Stomach smooth muscle (tissue), 2 donors: ENCODE measurements around the gene KRT86.
A peak's percentile ranks its signal among the peaks of the same experiment; 100 is the strongest.
"Not testable (repeated sequence)": the region's sequence is repeated elsewhere in the genome, so short reads cannot be mapped to it uniquely, and the experiment has no call there.

ENCODE experiments used
- H3K27ac ChIP-seq: one replicate; pipeline ENCODE4 v1.7.0; 2013; ENCODE audit warnings: mild to moderate bottlenecking, low read length, inconsistent platforms
- H3K27me3 ChIP-seq, 2 donors: one replicate each; pipeline ENCODE4 v1.7.0; 2013; ENCODE audit warnings: low read length in 2 of 2; ENCODE audit not compliant: insufficient read depth in 2 of 2, control insufficient read depth in 1 of 2
- H3K36me3 ChIP-seq, 2 donors: one replicate each; pipeline ENCODE4 v1.7.0; 2013; ENCODE audit warnings: low read length in 2 of 2; ENCODE audit not compliant: control insufficient read depth in 2 of 2, insufficient read depth in 2 of 2
- H3K4me1 ChIP-seq: one replicate; pipeline ENCODE4 v1.7.0; 2013; ENCODE audit warnings: low read length; ENCODE audit not compliant: control insufficient read depth, insufficient read depth
- H3K4me3 ChIP-seq, 2 donors: one replicate each; pipeline ENCODE4 v1.7.0; 2013; ENCODE audit warnings: low read length in 2 of 2
- H3K9ac ChIP-seq, 2 donors: one replicate each; pipeline ENCODE4 v1.7.0; 2013; ENCODE audit warnings: low read length in 2 of 2, mild to moderate bottlenecking in 1 of 2
- H3K9me3 ChIP-seq, 2 donors: one replicate each; pipeline ENCODE4 v1.7.0; 2013; ENCODE audit warnings: low read length in 2 of 2; ENCODE audit not compliant: control insufficient read depth in 2 of 2
- donor health status: healthy.
- donor health status: Pancreatic carcinoma.

Gene KRT86

DNA sequence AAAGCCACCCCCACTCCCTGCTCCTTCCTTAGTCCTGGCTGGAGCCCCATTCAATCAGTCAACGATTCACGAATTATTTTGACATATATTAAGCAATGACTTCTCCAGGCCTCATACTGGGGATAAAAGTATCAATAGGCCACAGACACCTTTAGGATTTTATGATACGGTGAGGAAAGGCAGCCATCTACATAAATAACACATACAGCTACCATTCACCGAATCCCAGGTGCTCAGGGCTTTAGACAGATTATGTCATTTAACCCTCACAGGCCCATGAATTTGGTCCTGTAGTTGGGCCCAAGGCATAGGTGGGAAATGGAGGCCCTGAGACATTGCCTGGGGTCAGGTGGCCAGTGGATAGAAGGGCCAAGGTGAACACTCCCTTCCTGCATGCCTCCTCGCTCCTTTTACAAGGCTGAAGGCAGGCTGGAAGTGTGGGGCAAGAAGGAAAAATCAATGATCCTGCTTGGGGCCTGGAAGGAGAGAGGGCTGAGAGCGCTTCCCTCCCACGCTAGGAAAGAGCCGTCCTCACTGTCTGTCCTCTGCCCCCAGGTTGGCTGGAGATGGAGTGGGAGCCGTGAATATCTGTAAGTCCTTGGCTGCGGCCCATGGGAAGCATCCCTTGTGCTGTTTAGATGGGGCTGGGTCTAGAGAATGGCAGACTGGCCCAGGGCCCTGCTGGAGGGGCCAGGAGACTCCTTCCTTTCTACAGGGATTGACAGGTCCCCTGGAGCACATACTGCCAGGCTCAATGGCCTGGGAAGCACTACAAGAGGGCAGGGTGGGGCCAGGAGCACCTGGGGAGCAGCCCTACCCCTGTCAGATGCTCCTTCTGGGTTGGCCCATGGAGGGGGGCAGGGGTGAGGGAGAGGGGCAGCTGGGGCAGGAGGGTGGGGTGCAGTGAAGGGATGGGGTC, 26.6 kb upstream of the KRT86 start:
- Histone ChIP-seq H3K27ac (peak overlapping the region; percentile 24), H3K4me1 (peaks cover 43% of the 10 kb centered on the region), H3K4me3 (no peak overlapping the region), H3K9ac (no peak overlapping the region), H3K27me3 (peaks cover 0 to 2% of the 10 kb centered on the region in 2 donors), H3K36me3 (no peaks in the 10 kb centered on the region), H3K9me3 (no peaks in the 10 kb centered on the region)

DNA sequence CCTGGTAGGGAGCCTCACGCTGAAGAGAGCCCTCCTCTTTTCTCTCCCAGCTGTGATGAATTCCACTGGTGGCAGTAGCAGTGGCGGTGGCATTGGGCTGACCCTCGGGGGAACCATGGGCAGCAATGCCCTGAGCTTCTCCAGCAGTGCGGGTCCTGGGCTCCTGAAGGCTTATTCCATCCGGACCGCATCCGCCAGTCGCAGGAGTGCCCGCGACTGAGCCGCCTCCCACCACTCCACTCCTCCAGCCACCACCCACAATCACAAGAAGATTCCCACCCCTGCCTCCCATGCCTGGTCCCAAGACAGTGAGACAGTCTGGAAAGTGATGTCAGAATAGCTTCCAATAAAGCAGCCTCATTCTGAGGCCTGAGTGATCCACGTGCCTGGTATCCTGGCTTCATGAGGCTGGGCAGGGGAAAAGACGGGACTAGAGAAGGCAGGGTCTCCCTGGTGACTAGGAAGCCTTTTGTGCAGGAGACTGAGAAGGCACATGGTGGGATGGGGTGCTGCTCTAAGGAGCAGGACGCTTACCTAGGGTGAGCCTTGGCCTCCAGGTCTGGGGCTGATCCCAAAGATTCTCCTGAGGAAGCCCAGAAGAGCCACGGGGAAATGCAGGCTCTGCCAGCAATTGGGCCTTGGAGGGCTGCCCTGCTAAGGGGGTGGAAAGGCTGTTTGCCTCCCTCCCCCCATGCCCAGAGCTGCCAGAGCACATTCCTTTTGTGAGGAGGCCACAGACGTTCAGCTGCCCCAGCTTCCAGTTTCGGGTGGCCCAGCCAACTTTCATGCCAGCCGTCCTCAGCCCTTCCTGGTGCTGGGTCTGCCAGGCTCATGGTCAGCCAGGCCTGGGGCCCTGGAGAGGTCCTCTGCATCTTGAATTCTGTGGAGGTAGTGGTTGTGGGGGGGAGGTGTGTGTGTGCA, 25.6 kb upstream of the KRT86 start:
- H3K9me3 ChIP-seq: no peaks in the 10 kb centered on the region
- H3K27ac ChIP-seq: peak overlapping the region; percentile 66
- peak overlapping the region in 1 of 2 donors; percentile 22 for H3K4me3 ChIP-seq
- H3K4me1 ChIP-seq: peaks cover 35% of the 10 kb centered on the region
- H3K27me3 ChIP-seq: peaks cover 0 to 2% of the 10 kb centered on the region in 2 donors
- H3K9ac ChIP-seq: peak overlapping the region; percentile 22 to 29
- H3K36me3 ChIP-seq: no peaks in the 10 kb centered on the region

DNA sequence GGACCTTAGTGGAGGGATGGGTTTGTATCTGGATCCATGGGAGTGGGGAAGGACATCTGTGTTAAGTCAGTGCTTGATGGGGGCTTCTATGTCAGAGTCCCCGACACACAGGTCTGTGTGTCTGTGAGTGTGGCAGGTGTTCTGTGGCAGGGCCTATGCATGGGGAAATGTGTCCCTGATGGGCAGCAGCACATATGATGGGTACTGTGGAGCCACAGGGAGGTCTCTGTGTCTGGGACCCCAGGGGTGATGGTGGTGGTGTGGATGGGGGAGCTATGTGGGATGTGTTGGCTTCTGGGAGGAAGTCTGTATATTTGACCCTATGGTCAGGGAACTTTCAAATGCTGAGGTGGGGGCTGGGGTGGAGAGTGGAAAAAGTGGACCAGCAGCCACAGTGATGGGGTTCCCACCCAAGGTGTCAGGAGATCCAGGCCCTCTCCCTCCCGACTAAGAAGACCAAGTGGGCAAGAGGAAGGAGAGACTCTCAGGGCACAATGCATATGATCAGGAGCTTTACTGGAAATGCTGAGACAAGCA, 24.9 kb upstream of the KRT86 start:
- Histone ChIP-seq H3K9me3 (no peaks in the 10 kb centered on the region), H3K27ac (peak overlapping the region; percentile 66), H3K4me3 (no peak overlapping the region), H3K27me3 (peaks cover 0 to 2% of the 10 kb centered on the region in 2 donors), H3K9ac (peak overlapping the region in 1 of 2 donors; percentile 29), H3K4me1 (peaks cover 28% of the 10 kb centered on the region), H3K36me3 (no peaks in the 10 kb centered on the region)

DNA sequence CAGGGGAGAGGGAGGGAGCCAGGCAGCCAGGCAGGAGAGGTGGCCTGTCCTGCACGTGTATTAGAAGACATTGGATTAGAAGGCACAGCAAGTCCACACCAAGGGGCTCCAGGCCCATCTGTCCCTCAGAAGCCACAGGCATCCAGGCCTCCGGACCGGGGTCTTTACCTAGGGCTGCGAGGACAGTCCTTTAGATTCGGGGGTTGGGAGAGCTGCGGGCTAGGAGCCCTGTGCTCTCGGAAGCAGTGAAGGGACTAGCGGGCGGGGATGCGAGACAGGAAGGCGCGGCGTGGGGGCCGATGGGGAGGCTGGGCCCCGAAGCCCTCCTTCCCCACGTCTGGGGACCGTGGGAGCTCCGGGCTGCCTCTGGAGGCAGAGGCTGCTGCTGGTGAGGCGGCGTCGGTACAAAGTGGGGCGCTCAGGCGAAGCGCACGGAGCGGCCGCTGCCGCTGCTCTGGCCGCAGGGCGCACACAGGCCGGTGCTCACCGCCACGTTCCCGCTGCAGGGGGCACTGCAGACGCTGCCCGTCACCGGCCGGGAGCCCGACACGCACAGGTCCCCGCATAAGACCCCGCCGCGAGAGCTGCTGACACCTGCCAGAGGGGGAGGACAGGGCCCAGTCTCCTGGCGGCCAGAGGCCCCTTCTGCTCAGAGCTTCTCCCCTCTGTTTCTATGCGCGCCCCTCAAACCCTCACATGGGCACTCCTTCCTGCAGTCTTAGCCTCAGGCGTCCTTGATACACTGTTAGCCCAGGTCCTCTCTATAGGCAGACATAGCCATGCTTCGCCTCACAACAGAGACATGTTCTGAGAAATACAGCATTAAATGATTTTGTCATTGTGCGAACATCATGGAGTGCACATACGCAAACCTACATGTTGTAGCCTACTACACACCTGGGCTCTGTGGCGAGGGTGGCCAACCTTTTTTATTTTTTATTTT, 24.1 kb upstream of the KRT86 start:
- Histone ChIP-seq H3K27me3 (peaks cover 0 to 8% of the 10 kb centered on the region in 2 donors), H3K36me3 (no peaks in the 10 kb centered on the region), H3K9ac (no peak overlapping the region), H3K9me3 (no peaks in the 10 kb centered on the region), H3K27ac (no peak overlapping the region), H3K4me1 (peaks cover 26% of the 10 kb centered on the region), H3K4me3 (no peak overlapping the region)

DNA sequence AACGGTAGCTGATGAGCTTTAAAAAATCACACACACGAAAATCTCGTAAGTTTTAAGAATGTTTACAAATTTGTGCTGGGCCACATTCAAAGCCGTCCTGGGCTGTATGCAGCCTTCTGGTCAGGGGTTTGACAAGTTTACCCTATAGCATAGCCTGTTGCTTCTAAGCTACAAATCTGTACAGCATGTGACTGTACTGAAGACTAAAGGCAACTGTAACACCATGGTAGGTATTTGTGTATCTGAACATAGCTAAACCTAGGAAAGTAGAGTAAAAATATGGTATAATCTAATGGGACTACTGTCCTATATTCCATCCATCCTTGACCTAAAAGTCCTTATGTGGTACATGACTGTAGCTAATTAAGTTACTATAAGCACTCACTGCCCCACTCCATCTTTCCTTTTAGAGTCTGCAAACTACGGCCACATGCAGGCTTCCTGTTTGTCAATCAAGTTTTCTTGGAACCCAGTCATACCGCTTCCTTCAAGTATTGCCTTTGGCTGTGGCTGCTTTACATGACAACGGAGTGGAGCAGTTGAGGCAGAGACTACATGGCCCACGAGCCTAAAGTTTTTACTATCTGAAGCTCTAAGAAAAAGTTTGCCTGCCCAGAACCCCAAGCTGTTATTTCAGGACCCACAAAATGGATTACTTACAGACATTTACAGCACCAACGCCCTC, 22.9 kb upstream of the KRT86 start:
- peaks cover 7 to 13% of the 10 kb centered on the region in 2 donors for H3K27me3 ChIP-seq

DNA sequence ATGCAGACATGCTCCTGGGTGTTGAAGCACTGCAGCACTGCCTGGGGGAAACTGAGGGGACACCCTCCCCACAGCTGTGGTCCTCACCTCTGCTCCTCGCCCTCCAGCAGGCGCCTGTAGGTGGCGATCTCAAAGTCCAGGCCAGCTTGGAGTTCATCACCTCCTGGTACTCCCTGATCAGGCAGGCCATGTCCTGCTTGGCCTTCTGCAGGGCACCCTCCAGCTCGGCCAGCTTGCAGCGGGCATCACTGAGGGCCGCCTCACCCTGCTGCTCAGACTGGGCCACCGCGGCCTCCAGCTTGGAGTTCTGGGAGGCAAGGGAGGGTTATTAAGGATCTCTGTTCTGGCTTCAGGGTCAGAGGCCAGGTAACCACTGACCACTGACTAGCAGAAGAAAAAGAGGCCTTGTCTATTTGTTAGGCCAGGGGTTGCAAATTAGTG, 22.2 kb upstream of the KRT86 start:
- H3K27ac ChIP-seq, H3K9me3 ChIP-seq, H3K4me3 ChIP-seq, H3K9ac ChIP-seq, H3K36me3 ChIP-seq: not testable (repeated sequence)
- H3K27me3 ChIP-seq: peaks cover 11 to 19% of the 10 kb centered on the region in 2 donors
- H3K4me1 ChIP-seq: peaks cover 20% of the 10 kb centered on the region

More for the DNA sequence above, 22.9 kb upstream of the KRT86 start:
- Histone ChIP-seq H3K4me1 (peaks cover 25% of the 10 kb centered on the region), H3K9ac (no peak overlapping the region), H3K36me3 (no peaks in the 10 kb centered on the region), H3K9me3 (no peaks in the 10 kb centered on the region), H3K4me3 (no peak overlapping the region), H3K27ac (no peak overlapping the region)

DNA sequence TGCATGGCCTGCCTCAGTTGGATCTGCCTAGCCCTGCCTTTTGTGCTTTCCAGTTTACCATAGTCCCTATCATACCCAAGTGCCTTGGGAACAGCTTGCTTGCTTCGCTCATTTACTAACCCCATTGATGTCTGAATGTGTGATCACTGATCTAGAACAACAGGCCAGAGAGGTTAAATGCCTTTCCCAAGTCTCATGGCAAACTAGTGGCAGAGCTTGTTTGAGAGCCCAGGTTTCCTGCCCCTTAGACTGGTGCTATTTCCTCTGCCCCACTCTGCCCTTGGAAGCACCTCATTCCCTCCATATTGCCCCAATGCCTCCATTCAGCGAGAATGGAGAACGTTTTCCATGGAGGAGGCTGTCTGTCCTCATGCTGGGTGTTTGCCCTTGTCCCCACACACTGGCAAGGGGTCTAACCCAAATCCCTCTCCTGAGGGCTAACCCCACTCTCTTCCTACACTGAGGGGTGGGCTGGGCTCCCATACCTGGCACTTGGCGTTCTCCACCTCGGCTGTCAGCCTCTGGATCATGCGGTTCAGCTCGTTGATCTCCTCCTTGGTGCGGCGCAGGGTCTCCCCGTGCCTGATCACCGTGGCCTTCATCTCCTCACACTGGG, 21.6 kb upstream of the KRT86 start:
- Histone ChIP-seq H3K27ac (no peak overlapping the region), H3K9ac (no peak overlapping the region), H3K4me1 (peaks cover 18% of the 10 kb centered on the region), H3K27me3 (peaks cover 17 to 21% of the 10 kb centered on the region in 2 donors), H3K36me3 (no peaks in the 10 kb centered on the region), H3K9me3 (no peaks in the 10 kb centered on the region), H3K4me3 (no peak overlapping the region)

DNA sequence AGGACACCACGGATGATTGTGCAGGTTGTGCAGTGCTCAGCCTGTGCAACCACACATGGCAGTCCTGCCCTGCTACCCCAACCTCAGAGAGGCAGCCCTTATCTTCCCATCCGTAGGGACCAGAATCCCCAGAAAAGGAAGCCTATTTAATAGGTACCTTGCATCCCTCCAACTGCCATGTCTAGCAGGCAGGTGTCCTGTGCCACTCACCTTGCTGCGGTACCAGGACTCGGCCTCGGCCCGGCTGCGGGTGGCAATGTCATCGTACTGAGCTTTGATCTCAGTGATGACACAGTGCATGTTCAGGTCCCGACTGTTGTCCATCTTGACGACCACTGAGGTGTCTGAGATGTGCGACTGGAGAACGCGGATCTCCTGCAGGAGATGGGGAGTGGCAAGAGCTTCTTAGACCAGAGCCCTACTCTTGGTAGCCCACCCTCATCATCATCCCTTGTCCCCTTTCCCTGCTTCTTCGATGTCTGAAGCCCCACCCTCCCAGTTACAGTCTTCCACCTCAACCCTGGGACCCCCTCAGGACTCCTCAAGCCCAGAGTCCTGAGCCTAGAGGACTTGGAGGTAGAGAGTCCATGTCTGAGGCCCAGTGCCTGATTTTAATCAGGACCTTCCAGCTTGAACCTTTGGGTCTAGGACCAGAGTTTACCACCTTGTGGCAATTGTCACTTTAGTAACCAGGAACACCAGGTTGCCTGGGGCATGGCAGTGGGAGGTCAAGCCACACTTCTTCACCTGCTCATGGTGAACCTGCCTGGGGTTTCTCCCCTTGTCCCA, 20.9 kb upstream of the KRT86 start:
- no peaks in the 10 kb centered on the region for H3K9me3 ChIP-seq
- H3K9ac ChIP-seq: no peak overlapping the region
- H3K4me1 ChIP-seq: peaks cover 14% of the 10 kb centered on the region
- H3K27ac ChIP-seq: no peak overlapping the region
- H3K36me3 ChIP-seq: no peaks in the 10 kb centered on the region
- H3K4me3 ChIP-seq: no peak overlapping the region
- H3K27me3 ChIP-seq: peaks cover 22 to 25% of the 10 kb centered on the region in 2 donors
